KOPT-K1 (cell line): Measurements from ENCODE around the gene GALNT14.

Source experiments
- H3K27ac ChIP-seq: fragments of 200-600 bp; sonication (generic); 2 replicates; pipeline ENCODE4 v1.5.1; 2016; ENCODE audit warnings: antibody characterized with exemption, mild to moderate bottlenecking, low read depth, low read length; ENCODE audit not compliant: poor library complexity, severe bottlenecking
- H3K36me3 ChIP-seq: fragments of 200-600 bp; sonication (generic); 2 replicates; pipeline ENCODE4 v1.5.1; 2017; ENCODE audit warnings: antibody characterized with exemption, mild to moderate bottlenecking, low read length, moderate library complexity; ENCODE audit not compliant: insufficient read depth
- H3K9me3 ChIP-seq: fragments of 200-600 bp; sonication (generic); 2 replicates; pipeline ENCODE4 v1.5.1; 2017; ENCODE audit warnings: antibody characterized with exemption, low read length, mild to moderate bottlenecking; ENCODE audit not compliant: insufficient read depth, poor library complexity, severe bottlenecking

GALNT14 gene

DNA sequence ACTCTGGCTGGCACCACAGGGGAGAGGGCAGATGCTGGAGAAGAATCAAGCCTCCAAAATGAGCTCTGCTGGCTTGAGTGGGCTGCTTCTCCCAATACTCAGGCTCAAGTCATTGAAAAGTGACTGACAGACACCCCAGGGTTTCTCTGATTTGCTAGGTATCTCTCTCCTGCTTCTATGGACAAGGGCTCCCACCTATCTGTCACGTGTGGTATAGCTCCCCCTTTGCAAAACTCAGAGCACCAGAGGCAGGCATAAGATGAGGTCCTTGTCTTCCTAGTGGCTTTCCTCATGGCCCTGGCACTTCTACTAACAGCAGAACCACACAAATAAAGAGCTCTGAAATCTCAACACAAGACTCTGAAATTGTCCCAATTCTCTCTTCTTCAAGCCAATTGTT is 105.2 kb downstream of the GALNT14 start:
- Histone ChIP-seq H3K36me3 (no peaks in the 10 kb centered on the region), H3K9me3 (peaks cover 18% of the 10 kb centered on the region), H3K27ac (no peak overlapping the region)

DNA sequence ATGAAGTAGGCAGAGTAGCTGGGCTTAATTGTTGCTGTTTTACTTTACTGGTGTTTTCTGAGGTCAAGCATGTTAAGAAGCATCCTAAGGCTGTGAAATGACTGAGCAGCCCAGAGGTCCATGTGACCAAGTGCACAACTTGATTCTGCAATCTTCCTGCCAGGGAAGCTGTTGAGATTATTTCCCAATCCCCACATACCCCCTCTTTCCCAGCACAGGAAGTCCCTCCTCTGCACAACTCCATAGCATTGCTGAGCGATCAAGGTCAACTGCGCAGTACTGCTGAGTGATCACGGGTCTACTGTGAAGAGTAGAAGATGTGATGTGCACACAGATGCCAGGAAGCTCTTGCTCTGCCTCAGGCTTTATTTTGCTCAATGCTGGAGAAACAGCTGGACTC is 105.8 kb downstream of the GALNT14 start:
- Histone ChIP-seq H3K9me3 (peaks cover 15% of the 10 kb centered on the region), H3K27ac (no peak overlapping the region), H3K36me3 (no peaks in the 10 kb centered on the region)

DNA sequence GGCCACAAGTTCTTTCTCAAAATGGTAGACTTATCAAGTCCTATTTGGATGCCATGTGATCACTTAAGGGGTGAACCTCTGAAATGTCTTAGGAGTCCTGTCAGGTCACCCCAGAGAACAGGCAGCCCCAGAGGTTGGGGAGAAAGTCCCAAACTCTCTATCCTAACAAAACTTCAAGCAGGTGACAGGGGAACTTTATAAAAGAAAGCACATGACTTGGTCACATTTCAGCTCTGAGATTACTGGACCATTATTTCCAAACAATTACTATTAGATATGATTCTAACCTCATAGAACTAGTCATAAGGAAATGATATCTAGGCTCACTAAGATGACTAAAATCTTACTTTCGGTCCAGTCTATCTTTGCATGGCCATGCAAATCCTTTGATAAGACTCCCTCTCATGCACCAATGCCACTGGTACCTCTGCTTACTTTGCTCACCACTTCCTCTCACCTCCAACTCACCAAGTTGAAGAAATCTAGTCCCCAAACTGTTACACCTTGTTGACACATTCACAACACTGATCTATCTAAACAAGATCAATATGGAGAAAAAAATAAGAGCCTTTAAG is 107.0 kb downstream of the GALNT14 start:
- H3K9me3 ChIP-seq: peaks cover 2% of the 10 kb centered on the region

DNA sequence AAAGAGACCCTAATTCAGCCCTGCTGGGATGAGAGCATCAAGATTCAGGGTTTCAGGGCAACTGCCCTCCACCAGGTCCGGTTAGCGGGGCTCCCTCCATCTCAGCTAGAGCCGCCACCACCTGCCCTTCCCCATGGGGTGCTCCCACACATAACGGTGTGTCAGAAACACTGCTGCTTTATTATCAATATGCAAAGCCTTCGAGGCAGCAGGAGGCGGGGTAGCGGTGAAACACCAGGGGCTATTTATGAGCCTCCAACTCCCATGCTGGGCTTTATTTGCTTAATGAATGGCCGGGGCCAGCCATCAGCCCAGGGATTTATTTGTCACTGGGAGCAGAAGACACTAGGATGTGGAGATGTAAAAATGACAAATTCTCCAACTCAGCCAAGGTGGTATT is 109.8 kb downstream of the GALNT14 start:
- Histone ChIP-seq H3K27ac (no peak overlapping the region), H3K9me3 (no peaks in the 10 kb centered on the region), H3K36me3 (no peaks in the 10 kb centered on the region)

More for the DNA sequence above, 107.0 kb downstream of the GALNT14 start:
- Histone ChIP-seq H3K36me3 (no peaks in the 10 kb centered on the region), H3K27ac (no peak overlapping the region)

DNA sequence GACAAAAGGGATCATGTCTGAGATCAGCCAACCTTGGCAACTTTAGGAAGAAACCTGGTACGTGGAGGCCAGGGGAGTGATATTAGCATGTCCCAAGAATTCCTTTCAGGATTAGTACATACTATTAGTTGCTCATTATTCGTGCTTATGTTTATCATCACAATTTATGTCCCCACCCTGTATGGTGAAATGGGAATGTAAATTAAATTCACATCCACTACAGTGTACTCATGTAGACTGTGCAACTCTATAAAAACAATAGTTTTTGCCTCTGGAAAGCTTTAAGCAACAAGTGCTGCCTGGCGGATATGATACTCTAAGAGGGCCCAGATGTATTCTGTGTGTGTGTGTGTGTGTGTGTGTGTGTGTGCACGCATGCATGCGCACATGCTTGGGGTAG is 110.7 kb downstream of the GALNT14 start:
- no peaks in the 10 kb centered on the region for H3K36me3 ChIP-seq

DNA sequence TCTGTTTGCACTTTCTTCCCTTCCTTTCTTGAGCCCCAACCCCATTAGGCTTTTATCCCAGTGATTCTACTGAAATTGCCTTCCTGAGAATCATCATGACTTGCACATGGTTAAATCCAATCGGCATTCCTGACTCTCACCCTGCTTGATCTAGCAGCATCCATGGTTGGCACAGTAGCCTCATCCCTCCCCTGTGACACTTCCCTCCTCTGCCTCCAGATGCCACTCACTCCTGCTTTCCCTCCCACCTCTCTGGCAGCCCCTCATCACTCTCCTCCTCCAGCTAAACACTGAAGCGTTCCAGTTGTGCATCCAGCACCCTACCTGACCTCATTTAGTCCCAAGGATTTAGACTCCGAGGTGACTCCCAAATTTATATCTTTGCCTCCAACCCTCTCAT is 114.7 kb downstream of the GALNT14 start:
- no peaks in the 10 kb centered on the region for H3K9me3 ChIP-seq
- no peak overlapping the region for H3K27ac ChIP-seq
- no peaks in the 10 kb centered on the region for H3K36me3 ChIP-seq

More for the DNA sequence above, 110.7 kb downstream of the GALNT14 start:
- Histone ChIP-seq H3K27ac (no peak overlapping the region), H3K9me3 (no peaks in the 10 kb centered on the region)

DNA sequence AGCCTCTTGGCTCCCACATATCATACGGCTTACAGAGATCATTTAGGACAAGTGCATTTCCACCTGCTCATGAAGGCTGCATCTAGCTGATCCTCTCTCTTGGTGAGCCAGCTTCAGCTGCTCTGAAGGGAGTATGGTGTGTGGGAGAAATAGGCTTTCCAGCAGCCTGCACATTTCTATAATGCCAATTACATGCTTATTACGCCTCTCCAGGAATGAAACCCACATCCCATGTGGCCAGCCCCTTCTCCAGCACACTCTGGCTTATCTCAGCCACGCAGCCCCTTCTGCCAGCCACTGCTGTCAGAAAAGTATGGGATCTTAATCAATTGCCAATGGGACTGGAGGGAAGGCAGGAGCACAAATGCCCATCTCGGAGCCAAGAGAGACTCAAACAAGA is 117.5 kb downstream of the GALNT14 start:
- no peaks in the 10 kb centered on the region for H3K9me3 ChIP-seq
- no peak overlapping the region for H3K27ac ChIP-seq

DNA sequence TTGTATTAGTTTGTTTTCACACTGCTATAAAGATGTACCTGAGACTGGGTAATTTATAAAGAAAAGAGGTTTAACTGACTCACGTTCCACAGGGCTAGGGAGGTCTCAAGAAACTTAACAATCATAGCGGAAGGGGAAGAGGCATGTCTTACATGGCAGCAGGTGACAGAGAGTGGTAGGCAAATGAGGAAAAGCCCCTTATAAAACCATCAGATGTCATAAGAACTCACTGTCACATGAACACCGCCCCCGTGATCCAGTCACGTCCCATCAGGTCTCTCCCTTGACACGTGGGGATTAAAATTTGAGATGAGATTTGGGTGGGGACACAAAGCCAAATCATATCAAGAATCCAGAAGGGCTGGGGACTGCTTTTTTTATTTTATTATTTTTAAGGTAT is 120.0 kb downstream of the GALNT14 start:
- Histone ChIP-seq H3K9me3 (no peaks in the 10 kb centered on the region), H3K27ac (no peak overlapping the region), H3K36me3 (no peaks in the 10 kb centered on the region)

More for the DNA sequence above, 117.5 kb downstream of the GALNT14 start:
- no peaks in the 10 kb centered on the region for H3K36me3 ChIP-seq

DNA sequence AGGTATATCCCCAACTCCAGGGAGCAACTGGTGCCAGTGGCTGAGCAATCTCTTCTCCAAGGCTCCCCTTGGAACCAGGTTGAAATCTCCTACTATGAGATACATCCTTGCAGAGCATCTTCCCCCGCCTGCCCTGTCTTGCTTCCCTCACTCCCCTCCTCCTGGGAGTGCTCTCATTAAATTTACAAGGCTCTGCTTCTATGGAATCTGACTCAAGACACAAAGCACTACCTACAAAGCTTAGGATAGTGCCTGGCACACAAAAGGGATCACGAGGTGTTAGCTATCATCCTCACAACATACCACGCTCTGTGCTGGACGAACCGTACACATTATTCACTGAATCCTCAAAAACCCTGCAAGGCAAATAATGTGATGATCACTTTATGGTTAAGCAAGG is 121.6 kb downstream of the GALNT14 start:
- no peak overlapping the region for H3K27ac ChIP-seq
- no peaks in the 10 kb centered on the region for H3K36me3 ChIP-seq
- no peaks in the 10 kb centered on the region for H3K9me3 ChIP-seq

DNA sequence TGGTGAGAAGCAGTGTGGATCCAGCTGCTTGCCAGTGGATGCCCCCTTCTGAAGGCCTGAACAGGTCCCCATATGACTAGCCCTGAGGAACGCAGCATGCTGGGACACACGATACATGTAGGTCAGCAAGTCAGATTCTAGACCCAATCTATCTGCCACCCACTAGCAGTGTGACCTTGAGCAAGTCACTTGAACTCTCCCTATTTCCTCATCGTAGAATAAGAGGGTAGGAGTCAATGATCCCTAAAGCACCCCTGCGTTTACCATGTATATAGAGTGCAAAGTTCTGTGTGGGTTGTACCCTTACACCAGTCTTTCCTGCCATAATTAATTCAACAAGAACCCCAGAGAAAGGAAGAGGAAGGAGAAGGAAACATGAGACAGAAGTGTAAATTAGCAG is 123.7 kb downstream of the GALNT14 start:
- Histone ChIP-seq H3K9me3 (no peaks in the 10 kb centered on the region), H3K36me3 (no peaks in the 10 kb centered on the region), H3K27ac (no peak overlapping the region)

DNA sequence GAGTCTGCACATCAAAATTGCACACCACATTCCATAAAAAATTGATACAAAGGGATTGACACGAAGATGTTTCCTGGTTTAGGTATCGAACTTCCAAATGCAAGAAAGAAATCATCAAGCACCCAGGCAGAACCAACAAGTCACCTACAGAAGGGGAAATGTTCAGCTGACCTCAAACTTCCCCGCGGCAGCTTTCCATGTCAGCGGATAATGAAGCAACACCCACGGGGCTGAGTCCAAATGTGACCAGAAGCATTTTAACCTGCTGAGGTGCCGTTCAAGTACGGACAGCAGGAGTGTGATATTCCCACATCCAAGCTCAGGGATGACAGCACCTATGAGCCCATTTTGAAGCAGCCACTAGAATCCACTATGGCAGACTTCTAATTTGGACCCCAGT is 124.9 kb downstream of the GALNT14 start:
- H3K9me3 ChIP-seq: no peaks in the 10 kb centered on the region
- H3K27ac ChIP-seq: no peak overlapping the region
- no peaks in the 10 kb centered on the region for H3K36me3 ChIP-seq

DNA sequence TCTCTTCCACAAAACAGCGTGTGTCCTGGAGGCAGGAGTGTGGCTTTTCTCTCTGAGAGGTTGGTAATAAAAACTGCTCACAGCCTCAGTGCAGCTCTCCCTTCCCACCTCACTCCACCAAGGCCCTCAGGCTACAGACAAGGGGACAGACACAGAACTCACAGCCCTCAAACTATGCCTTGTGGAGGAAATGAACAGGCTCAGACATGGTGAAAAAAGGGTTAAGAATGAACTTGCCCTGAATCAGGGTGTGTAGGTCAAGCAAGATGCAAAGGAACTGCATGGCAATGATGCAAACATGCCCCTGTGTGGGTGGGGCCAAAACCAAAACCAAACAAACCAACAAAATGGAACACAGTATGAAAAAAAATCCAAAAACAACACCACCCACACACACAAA is 125.8 kb downstream of the GALNT14 start:
- H3K9me3 ChIP-seq: no peaks in the 10 kb centered on the region
- no peak overlapping the region for H3K27ac ChIP-seq
- H3K36me3 ChIP-seq: no peaks in the 10 kb centered on the region

DNA sequence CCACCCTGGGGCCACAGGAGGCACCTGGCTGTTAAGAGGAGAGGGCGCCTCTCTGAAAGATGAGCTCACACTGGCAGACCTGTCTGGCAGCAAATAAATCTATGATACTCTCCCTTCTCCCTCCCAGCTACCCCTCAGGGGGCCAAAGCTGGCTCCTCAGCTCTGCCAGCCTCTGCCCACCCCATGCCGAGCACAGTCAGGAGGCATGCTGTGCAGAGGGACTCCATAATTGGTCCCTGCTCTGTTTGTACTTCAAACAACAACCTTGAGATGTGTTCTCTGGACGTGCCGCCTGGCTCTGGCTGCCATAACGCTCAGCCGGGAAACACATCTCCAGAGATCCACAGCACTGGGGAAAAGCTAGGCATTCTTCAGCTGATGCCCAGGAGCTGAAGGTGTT is 126.7 kb downstream of the GALNT14 start:
- Histone ChIP-seq H3K36me3 (no peaks in the 10 kb centered on the region), H3K9me3 (no peaks in the 10 kb centered on the region), H3K27ac (no peak overlapping the region)

DNA sequence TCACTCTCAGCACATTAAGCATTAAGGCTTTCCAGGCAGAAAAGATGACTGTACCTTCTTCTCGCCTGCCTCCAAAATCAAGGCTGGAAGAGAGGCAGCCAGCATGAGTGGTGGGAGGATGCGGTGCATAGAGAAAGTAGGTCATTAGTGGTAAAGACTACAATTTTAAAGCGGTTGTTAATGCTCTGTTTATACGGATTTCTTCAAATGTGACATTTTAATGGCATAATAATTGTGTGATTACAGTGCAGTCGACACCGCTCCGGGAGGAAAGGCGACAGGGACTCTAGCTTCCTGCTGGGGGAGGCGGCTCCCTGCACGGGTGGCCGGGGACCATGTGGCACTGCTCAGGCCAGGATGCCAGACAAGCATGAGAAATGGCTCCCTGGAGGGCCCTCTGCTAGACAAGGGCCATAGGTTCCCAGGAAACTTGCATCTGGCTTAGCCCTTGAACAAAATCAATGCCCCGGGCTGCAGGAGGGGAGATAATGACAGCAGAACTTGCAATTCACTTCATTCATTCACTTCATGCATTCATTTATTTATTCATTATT is 129.6 kb downstream of the GALNT14 start:
- Histone ChIP-seq H3K27ac (no peak overlapping the region), H3K36me3 (no peaks in the 10 kb centered on the region), H3K9me3 (no peaks in the 10 kb centered on the region)

DNA sequence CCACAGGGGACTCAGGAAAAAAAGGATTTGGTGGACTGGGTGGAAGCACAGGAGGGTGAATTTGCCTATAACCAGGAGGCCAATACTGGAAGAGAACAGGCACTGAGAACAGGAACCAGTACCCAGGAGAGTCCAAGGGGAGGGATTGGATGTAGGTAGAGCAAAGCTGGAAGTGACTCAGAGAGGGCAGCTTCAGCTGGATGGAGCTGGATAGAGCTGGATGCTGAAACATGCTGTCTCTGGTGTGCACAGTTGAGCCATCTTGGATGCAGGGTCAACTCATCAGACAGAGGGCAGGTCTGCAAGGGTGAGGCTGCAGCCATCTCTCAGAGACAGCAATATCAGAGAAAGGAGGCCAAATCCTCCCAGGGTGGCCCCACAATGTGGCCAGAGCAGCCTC is 134.0 kb downstream of the GALNT14 start:
- H3K36me3 ChIP-seq: no peaks in the 10 kb centered on the region
- no peaks in the 10 kb centered on the region for H3K9me3 ChIP-seq
- H3K27ac ChIP-seq: no peak overlapping the region

DNA sequence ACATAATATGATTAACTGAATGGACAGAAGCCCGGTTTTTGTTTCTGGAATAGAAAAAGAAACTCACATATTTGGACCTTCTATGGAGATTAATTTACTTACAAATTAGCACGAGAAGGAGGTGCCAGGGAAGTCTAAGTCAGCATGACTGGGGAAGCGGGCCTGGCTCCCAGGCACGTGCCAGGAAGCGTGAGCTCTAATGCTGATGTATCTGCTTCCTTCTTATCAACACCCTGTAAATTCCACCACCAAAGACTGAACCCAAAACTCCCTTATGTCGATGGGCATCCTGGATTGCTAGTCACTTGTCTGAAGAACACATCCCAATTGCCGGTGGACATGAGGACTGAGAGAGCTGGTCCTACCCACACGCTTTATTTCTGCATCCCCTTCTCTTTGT is 134.5 kb downstream of the GALNT14 start:
- no peak overlapping the region for H3K27ac ChIP-seq
- no peaks in the 10 kb centered on the region for H3K9me3 ChIP-seq
- H3K36me3 ChIP-seq: no peaks in the 10 kb centered on the region
